DMS 273 (cell line): ENCODE results near the gene ATP8A2.

Experiments used
- DNase-seq: peaks from one replicate; lab custom pipeline; 2025; ENCODE audit not compliant: unreplicated experiment; lab: John Stamatoyannopoulos, UW

The ATP8A2 gene

DNA sequence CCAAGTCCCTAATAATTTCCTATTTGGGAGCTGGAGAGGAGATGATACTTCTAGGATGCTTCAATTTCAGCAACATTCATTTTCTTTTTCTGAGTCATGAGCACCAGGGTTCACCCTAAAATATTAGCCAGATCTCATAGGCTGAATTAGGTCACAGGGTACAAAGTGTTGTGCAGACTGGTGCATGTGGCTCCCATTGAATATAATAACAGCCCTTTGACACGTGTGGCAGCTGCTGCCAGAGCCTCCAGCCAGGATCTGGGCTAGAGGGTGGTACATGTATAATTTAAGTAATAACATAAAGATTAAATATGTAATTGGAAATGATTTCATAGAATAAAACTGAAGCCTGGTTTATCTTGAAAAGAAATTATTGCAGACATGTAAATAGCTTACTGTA, 244.9 kb downstream of the ATP8A2 start:
- peak; percentile 8 for DNase-seq

DNA sequence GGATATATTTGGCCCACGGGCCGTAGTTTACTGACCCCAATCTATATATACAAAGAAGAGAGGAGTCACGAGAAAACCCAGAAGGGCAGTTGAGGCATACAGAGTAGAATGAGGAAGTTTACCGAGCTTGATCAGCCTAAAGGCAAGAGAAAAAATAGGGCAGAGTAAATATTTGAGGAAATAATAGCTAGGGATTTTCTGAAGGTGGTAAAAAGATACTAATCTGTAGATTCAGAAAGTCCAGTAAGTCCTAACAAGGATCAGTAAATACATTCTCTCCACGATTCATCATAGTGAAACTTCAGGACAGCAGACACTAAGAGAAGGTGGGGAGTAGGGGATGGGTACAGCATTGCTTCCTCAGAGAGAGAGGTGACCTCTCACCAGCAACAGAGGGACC, 248.1 kb downstream of the ATP8A2 start:
- no peak for DNase-seq

DNA sequence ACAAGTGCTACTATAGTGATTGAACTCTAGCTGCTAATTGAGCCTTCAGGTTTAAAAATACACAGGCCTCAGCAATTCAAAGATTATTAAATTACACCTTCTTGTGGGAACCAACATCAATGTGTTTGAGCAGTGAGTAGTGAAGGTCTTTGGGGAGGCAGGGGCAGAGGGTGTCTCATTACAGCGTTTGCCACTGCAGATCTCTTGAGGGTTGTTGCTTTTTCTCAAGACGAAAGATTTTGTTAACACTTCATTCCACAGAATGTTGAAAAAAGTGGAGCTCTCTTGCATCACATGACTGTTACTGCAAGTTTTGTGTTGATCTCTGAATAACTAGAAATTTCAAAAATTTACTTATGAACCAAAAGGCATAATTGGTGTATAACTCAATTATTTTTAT, 253.6 kb downstream of the ATP8A2 start:
- no peak for DNase-seq

DNA sequence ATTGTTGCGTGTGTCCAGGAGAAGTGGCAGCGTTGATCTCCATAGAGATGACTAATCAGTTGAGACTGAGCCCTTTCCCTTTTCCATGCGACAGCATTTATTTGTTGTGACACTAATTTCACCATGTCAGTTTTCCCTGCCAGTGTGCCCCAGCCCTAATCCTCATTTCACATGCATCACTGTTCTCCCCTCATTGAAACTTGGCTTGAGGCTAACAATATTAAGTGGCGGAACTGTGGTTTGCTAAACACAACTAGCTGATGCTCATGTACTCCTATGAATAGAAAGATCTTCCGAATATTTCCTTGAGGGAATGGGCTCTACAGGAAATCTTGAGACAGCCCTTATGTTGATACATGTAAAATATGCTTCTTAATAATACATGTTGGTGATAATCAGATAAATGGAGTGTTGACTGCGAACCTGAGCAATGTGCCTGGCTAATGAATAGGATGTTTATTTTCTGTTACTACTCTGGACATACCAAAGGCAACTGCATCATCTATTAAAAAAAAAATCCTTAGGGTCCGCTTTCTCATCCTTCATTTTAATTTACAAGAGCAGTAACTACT, 258.6 kb downstream of the ATP8A2 start:
- no peak for DNase-seq

DNA sequence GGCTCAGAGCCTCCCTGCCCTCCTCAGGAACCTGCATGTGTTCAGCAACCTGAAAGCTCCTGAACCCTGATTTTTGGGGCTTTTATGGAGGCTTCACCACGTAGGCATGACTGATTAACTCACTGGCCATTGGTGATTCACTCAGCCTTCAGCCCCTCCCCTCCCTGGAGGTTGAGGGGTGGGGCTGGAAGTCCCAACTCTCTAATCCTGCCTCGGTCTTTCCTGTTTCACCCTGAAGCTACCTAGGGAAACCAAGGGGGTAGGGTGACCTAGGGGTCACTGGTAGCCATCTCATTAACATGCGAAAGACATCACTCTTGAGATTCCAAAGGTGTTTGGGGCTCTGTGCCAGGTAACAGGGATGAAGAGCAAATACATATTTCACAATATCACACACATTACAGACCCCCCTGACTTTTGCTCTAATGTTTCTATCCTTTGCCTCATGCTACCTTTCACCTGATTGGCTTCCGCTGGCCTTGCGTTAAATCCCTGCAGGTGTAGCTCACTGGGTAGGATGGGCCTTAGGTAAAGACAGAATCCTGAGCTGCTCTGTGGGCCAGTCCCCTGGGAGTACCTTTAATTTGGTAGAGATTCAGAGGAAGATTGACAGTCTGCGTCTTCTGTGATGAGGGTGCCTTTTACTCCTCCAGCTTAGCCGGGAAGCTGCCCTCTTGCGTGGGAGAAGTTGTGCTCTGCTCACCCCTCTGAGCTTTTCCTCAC, 260.6 kb downstream of the ATP8A2 start:
- DNase-seq, result no peak

DNA sequence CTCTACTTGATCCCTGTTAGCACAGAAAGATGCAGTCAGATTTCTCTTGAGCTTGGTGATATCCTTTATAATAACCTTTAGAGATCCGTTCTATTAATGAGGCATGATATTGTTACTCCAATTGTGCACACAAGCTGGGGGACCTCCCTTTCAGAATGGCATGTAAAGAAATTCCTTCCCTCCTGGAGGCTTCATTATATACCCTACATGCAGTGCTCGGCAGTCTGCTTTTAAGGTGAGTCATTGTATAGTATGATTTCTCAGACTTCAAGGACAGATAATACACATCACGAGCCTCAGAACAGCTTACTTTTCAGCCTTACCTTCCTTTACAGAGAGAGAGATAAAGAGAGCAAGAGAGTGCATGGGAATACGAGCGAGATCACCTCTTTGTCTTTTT, 261.3 kb downstream of the ATP8A2 start:
- no peak for DNase-seq

DNA sequence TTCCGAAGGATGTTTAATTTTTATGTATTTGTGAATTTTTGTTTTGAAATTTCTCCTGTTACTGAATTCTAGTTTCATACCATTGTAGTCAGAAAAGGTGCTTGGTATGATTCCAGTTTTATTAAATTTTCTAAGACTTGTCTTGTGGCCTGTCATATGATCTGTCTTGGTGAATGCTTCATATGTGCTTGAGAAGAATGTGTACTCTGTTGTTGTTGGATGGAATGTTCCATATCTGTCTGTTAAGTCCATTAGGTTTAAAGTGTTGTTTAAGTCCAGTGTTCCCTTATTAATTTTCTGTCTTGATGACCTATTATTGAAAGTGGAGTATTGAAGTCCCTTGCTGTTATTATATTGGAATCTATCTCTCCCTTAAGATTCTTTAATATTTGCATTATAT, 273.9 kb downstream of the ATP8A2 start:
- DNase-seq, result no peak

DNA sequence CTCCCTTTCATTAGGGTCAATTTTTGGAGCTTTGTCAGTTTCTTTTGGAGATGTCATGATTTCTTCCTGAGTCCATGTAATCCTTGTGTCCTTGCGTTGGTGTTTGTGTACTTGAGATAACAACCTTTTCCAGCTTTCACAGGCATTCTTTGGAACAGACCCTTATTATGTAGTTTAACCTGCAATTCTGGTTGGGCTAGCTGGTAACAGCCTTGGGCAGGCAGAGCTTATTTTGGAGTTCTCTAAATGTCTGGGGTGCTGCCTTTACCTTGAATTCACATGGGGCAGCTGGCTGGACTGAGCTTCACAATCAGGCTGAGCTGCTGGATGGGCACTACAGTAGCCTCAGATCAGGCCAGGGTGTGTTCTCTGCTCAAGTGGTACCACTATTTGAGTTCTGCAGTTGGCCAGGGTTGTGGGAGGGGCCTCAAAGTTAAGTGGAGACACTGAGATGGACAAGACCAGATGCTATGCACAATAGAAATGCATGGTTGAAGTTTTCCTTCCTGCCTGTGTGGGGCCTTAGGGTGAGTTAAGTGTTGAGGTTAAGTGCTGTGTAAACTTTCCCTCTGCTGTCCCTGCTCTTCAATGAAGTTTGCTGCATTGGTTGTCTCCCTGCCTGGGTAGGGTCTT, 277.3 kb downstream of the ATP8A2 start:
- DNase-seq, result no peak

DNA sequence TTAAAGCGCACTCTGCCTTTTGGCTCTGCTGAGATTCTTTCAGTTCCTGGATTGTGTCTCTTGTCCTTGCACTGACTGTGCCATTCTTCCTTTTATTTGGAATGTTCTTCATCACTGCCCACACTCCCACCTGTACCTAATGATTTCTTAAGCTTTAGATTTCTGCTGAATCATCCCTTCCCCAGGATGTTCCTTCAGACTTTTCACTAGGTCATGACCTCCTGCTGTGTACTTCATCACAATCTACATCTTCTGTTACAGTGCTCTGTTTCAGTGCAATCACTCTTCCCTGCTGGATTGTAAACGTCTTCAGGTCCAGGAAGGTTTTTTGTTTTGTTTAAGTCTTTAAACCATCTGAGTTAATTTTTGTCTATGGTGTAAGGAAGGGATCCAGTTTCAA, 281.0 kb downstream of the ATP8A2 start:
- DNase-seq, result no peak

DNA sequence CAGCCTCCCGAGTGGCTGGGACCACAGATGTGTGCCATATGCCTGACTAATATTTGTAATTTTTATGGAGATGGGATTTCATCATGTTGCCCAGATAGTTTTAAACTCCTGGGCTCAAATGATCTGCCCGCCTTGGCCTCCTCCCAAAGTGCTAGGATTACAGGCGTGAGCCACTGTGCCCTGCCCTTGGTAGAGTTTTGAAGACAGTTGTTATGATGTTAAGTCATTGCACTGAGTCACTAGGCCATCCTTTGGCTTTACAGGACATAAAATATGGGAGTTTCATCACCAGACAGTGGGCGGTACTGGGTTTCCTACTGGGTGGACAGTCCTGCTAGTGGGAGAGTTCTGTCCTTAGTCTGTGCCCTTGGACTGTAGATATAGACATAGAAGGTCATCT, 282.5 kb downstream of the ATP8A2 start:
- peak; percentile 44 for DNase-seq

DNA sequence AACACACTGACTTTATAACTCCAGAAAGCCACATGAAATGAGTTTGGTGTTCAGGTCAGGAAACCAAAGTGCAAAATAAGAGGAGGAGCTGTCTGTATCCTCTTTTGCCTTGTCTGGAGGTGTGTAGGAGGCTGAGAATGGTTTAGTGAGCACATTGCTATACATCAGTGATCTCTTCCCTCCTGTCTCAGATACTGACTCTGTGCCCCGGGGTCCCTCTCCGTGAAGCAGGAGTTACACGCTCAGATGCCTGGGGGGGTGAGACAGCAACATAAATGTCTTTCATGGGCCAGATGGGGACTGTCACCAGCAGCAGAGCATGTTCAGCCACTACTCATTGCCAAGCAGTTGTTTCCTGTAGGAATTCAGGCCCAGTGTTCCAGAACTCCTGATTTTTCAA, 285.4 kb downstream of the ATP8A2 start:
- no peak for DNase-seq

DNA sequence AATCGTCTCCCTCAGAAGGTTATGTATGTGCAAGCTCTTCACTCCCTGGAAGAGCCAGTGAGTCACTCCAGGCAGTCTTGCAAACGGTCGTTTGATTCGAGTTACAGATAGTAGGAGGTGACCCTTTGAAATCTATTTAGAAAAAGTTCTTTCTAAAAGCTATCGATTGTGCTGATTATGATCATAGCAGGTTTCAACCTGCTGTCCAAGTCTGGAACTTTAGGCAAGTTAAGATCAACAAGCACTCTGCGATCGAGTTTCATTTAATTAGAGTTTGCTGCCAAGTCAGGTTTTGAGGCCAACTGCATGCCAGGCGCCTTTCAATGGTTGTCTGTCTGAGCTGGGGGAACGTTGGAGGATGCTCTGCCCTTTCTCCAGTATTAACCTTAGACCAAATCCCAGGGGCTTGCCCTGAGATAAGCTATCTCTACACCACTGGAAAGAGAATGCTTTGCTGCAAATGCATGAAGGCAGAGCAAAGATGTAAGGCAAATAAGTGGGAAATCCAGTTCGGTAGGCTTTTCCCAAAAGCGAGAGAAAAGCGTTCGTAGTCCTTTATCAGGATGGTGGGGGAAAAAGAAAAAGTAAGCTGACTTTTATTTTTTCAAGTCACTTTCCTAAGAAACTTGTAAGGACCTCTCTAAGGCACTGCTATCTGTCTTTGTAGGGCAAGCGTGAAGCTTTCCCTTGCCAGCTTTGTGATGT, 287.5 kb downstream of the ATP8A2 start:
- peak; percentile 72 for DNase-seq

DNA sequence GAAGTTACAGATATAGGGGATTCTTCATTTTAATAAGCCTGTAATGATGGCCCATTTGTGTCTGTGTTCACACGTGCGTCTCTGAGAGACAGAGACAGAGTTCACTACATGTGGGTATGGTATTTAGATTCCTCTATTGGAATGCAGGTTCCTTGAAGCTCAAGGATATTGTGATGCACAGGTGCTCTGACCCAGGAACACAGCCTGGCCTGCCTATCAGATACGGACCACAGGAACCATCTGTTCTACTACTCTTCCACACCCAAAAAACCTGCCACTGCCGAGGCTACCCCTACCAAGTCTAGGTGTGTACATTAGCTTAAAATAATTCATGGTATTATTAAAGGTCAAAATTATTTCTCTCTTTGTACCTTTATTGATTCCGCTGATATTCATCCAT, 289.2 kb downstream of the ATP8A2 start:
- DNase-seq, result peak; percentile 15

DNA sequence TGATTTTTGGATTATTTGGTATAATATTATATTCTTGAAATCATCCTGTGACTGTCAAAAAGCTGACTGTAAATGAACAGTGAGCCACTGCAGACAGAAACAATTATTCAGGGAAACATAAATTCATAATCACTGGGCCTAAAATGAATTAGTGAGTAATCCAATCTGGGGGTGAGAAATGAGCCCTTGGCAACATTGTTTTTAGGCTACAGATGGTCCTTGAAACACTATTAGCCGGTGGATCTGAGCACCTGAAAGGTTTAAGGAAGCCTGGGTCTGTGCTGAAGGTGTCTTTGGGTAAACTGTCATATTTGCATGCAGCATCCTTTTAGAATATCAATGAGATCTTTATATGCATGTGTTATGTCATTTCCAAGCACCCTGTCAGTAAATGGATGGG, 290.7 kb downstream of the ATP8A2 start:
- DNase-seq, result peak; percentile 15

DNA sequence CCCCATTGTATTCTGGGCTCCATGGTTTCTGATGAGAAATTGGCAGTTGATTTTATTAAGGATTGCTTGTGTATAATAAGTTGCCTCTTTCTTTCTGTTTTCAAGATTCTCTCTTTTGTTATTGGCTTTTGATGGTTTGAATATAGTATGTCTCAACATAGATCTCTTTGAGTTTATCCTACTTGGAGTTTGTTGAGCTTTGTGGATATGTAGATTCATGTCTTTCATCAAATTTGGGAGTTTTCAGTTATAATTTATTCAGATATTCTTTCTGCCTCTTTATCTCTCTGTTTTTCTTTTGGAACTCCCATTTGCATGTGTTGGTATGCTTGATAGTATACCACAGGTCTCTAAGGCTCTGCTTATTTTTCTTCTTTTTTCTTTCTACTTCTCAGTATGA, 296.6 kb downstream of the ATP8A2 start:
- DNase-seq, result no peak

DNA sequence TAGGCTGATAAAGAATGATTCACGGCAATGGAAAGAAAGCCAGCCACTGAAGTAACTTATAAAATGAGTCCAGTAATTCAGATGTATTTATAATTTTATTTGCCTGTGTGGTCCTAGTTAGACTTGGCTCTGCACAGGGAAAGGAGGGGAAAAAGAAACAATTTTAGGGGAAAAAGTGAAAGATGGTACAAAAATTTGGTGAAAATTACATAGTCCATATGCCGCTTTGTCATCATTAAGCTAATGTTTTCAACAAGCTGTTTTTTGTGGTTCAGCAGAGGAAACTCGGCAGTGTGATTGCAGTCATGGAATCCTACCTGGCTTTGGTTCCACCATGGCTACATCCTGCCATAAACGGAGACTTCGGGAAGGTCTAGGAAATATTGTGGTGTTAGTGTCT, 301.9 kb downstream of the ATP8A2 start:
- no peak for DNase-seq

DNA sequence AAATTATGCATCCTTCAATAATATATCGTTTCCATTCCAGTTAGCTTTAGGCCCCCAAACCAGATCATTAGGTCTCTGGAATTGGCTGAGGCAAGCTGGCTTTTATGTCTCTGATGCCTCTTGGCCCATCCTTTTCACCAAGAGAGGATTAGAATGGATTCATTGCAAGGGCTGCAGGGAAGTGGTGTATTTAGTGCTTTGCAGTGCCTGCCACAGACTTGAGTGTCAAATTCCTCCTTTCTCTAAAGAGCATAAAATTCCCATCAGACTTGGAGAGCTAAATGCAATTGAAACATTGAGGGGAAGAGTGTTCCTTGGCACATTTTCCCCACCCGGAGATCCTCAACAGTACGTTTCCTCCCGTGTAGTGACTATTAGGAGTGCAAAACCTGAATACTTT, 302.6 kb downstream of the ATP8A2 start:
- DNase-seq, result no peak

DNA sequence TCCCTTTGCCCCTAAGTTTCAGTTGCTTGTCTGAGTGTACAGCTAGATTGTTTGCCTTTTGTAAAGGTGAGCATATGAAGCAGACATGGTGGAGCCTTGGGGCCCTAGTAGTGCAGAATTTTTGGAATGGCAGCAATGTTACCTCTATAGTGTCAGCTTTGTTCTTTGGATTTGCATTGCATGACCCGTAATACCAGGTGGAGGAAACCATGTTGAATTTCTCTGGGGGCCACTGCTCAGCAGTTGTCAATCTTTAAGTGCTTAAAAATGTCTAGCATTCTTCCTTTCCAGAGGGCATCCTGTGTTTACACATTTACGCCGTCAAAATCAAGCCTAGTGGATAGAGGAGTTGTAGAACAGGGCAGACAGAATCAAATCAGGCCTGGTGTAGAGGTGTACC, 303.3 kb downstream of the ATP8A2 start:
- no peak for DNase-seq

DNA sequence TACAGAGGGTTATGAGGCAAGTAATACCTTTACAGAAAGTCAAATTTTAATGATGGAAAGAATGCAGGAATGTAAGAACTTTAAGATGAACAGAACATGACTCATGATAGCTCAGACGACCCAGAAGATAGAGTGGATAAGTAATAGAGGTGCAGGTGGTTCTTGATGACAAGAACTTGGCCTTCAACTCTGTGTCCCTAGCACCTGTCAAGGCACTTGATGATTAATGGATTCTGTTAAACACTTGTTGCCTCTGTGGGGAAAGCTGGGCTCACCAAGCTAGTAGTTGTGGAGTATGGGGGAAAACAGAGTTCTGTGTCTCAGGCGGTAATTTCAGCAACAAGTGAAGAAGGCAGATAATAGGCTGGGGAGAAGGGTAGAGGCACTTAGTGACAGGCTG, 306.2 kb downstream of the ATP8A2 start:
- DNase-seq, result no peak

DNA sequence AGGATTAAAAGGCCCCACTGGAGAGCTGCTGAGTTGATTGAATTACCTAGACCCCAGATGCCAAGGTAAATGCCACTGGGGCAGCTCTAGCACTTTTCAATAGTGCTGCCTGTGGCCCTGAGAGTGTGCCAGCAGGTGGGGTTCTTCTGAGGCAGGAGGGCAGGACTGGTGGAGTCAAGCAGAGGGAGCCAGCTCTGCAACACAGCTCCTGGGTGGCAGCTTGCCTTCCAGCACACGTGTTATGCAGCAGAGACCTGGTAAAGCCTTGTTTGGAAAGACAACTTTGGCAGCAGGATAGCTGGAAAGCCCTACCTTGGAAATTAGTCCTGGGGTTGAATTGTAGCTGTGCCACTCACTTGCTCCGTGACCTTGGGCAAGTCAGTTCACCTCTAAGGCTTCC, 306.6 kb downstream of the ATP8A2 start:
- peak; percentile 67 for DNase-seq

DNA sequence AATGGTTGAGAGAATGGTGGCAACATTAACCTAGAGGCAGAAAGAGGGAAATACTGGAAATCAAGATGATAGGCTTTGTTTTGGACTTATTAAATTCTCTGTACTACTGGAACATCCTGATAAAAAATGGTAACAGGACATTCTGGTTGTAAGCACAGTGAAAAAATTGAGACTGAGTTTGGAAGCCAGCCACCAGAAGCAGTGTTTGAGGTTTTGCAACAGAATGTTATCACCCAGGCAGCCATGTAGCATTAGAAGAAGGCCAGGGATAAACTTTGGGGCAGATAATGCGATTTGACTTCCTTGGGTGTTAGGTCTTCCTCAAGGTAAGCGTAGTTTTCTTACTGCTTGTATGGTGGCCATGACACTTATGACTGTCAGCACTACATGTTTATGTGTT, 307.4 kb downstream of the ATP8A2 start:
- no peak for DNase-seq

DNA sequence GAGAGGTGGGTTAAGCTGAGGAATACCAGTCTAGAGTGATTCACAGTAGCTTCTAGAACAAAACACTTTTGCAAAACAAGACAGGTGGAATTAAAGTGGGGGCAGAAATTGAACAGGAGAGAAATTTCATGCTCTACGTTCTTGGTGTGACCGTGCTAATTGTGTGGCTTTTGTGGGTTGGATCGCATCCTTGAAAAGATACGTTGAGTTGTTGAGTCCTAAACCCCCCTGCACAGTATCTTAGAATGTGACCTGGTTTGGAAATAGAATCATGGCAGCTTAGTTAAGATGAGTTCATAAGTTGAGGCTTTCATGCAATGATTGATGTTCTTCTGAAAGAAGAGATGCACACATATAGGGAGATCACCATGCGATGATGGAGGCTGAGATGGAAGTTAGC, 308.2 kb downstream of the ATP8A2 start:
- no peak for DNase-seq
